ENCODE measurements around the gene LARGE1.

LARGE1 gene

DNA sequence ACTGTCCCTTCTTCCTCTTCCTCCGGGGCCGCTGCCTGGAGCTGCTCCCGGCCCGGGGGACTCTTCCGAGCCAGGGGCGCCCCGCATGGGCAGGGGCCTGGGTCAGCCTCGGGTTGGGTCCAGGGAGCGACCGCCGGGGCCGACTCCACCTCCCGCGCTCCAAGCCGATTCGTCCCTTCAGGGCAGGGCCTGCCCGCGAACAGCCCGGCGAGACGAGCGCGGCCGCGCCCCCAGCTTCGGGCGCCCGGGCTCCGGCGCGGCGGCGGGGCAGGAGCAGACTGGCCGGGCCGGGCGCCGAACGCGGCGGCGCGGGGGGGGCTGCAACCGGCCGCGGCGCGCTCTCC lies at the start of gene LARGE1:
LARGE1 (minus strand) TSS at position 280 of the 344 bp plus-strand sequence.
- DNase-seq (ENCODE audit: low read depth in 4 of 4, low spot score in 1 of 4), result no peak

DNA sequence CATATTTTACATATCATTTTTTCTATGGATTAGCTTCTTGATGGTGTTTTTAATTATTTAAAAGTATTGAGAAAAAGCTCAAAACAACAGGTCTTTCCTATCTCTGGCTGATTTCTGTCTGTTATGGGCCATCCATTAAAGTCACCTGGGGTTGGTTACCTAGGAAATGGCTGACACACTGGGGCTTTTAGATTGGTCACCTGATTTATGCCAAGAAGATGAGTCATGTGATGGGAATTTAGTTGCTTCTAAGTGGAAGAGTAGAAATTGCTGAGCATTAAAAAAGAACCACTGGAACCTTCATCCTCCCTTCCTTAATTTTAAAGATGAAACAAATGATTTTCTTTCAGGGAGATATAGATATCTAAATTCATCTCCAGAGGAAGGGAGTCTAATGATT lies 48.8 kb upstream of the LARGE1 start:
- no peak for DNase-seq (ENCODE audit: low read depth in 4 of 4, low spot score in 1 of 4)

- DNase-seq (ENCODE audit: low read depth in 4 of 4, low spot score in 1 of 4), result no peak
Measured at GRCh38 chr22:33964121-33964520, 43.8 kb upstream of the LARGE1 start.

DNA sequence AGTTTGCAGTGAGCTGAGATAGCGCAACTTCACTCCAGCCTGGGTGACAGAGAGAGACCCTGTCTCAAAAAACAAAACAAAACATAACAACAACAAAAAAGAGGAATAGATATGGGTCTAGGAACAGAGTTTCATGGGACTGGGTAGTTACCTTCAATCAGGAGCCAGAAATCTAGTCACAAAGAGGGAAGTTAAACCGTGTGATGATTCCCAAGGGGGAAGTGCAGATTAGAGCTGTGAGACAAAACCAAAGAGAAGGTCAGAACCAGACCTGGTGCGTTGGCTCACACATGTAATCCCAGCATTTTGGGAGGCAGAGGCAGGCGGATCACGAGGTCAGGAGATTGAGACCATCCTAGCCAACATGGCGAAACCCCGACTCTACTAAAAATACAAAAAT lies 42.1 kb upstream of the LARGE1 start:
- DNase-seq (ENCODE audit: low read depth in 4 of 4, low spot score in 1 of 4), result no peak

DNA sequence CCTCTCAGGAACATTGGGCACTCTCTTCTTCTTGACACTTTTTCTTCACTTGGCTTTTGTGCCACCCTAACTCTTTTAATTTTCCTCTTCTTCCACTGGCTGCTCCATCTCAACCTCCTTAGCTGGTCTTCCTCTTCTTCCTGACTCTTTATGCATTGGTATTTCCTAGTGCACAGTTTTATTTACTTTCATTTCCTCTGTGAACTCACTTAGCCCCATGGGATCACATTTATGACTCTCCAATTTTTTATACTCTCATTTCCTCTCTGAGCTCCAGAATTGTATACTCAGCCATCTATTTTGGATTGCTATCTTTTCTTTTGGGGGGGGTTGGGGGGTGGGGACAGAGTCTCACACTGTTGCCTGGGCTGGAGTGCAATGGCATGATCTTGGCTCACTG lies 38.5 kb upstream of the LARGE1 start:
- DNase-seq (ENCODE audit: low read depth in 4 of 4, low spot score in 1 of 4), result no peak

GRCh38 chr22:33957086-33957485 lies 36.8 kb upstream of the LARGE1 start:
- no peak for DNase-seq (ENCODE audit: low read depth in 4 of 4, low spot score in 1 of 4)

GRCh38 chr22:33952776-33953175 lies 32.5 kb upstream of the LARGE1 start:
- no peak for DNase-seq (ENCODE audit: low read depth in 4 of 4, low spot score in 1 of 4)

- DNase-seq (ENCODE audit: low read depth in 4 of 4, low spot score in 1 of 4), result no peak
Measured at GRCh38 chr22:33940741-33941140, 20.5 kb upstream of the LARGE1 start.

DNA sequence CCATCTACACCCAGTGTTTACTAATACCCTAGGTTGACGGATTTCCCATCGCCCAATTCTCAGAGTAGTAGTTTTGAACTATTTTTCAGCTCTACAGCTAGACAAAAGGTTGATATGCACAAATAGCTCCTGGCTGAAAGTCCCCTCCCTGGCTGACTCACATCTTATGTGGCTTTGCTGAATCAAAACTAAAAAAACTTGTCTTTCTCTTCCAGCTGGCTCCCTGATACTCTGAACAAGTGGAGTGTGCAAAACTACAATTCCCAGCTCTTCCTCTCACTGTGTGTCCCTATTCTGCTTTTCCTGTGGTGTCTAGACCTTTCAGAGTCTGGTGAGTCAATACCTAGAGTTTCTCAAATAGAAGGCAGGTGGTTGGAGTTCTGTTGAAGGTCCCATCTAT lies 12.7 kb upstream of the LARGE1 start:
- DNase-seq (ENCODE audit: low read depth in 4 of 4, low spot score in 1 of 4), result no peak

- no peak for DNase-seq (ENCODE audit: low read depth in 4 of 4, low spot score in 1 of 4)
Measured at GRCh38 chr22:33931406-33931805, 11.1 kb upstream of the LARGE1 start.

DNA sequence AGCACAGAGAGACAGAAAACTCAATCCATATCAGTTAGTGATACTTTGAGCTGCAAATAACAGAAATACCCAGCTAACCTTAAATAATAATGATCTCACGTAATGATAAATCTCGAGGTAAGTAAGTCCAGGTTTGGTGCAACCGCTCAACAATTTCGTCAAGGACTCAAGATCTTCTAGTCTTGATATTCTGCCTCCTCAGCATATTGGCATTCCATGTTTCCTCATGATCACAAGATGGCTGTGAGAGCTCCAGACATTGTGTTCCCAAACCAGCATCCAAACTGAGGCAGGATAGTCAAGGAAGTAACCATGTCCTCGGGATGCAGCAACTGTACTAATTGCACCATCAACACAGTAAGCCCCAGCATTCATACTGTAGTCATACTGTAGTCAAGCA lies 7.5 kb upstream of the LARGE1 start:
- DNase-seq (ENCODE audit: low read depth in 4 of 4, low spot score in 1 of 4), result no peak

DNA sequence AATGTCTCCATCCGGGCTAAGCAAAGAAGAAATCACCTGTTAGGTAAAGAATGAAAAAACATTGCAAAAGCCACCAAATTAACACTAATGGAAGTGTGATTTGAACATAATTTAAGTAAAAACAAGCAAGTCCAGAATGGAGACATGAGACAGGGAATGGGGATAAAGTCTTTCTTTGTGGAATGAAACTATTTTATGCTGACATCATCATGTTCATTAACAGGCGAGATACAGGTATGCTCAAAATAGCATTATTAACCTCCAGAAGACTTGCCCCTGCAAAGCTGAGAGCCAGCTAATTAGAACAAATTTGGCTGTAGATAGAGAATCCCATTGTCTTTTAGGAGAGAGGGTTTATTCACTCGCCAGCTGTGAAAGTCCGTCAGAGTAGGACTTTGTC lies 4.9 kb upstream of the LARGE1 start:
- no peak for DNase-seq (ENCODE audit: low read depth in 4 of 4, low spot score in 1 of 4)

GRCh38 chr22:33923660-33924246 lies 3.5 kb upstream of the LARGE1 start:
- no peak for DNase-seq (ENCODE audit: low read depth in 4 of 4, low spot score in 1 of 4)

GRCh38 chr22:33923033-33923432 lies 2.8 kb upstream of the LARGE1 start:
- DNase-seq (ENCODE audit: low read depth in 4 of 4, low spot score in 1 of 4), result no peak

GRCh38 chr22:33922349-33922681 lies 2.0 kb upstream of the LARGE1 start:
- no peak for DNase-seq (ENCODE audit: low read depth in 4 of 4, low spot score in 1 of 4)

DNA sequence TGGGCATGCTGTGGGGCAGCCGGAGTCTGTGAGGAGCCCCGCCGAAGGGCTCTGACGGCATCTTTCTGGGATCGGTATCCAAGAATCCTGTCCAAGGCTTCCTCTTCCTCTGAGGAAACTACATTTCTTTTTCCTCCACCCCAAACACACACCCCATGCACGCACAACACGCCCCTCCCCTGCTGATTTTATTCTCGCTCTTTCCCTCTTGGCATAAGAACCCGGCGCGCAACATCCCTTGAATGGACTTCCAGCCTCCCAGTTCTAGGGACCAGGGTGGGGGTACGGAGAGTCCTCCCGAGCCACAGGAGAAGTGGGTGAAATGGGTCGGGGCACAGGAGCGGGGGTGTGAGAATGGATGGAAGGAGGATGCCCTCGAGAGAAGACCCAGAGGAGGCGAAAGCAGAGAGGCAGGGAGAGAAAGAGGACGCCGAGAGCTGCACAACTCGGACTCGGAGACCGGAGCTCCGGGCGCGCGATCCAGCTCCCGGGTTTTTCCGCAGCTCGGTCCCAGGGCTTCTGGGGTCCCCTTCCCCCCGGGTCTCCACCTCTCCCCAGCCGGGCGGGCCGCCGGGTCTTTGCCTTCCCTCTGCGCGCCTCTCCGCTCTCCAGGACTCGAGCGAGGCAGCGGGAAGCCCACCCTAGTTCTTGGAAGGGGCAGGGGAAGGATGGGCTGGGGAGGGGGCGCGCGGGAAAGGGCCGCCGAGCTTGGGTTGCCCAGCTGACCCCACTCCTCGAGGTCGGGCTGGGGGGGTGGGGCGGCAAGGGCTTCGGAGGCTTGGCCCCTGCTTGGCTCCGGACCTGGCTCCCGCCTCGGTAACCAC lies 1.5 kb upstream of the LARGE1 start:
- no peak for DNase-seq (ENCODE audit: low read depth in 4 of 4, low spot score in 1 of 4)

GRCh38 chr22:33920927-33921524 lies 750 bp upstream of the LARGE1 start:
- peak; percentile 65 to 92 (median 80) for DNase-seq (ENCODE audit: low read depth in 4 of 4, low spot score in 1 of 4)

GRCh38 chr22:33919391-33920196 lies 682 bp downstream of the LARGE1 start:
- no peak for DNase-seq (ENCODE audit: low read depth in 4 of 4, low spot score in 1 of 4)

DNA sequence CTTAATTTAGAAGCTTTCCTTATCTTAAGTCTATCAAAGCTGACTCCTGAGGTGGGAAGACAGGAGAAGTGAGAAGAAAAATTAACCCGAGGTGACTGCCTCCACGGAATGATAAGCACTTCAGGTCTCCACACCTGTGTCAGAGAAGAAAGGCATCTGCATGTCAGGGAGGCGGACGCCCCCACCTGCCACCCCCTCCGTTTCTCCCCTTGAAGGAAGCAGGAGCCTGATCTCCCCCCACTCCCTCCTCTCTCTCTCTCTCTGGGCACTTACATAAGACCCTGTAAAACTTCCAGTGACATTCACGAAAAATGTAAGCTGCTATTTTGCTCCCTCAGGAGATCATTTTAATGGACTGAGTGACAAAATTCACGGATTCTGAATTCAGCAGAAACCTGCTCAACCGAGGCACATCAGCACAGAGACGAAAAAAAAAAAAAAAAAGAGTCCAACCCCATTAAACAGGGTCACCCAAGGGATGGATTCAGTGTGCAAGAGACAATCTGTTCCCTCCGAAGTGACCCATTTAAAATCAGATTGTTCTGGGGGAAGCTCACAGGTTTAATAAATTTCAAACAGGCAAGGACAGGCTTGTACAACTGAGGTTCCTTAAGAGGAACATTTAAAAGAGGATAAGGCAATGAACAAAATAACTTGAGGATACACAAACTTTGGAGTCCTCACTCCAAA lies 1.5 kb downstream of the LARGE1 start:
- DNase-seq (ENCODE audit: low read depth in 4 of 4, low spot score in 1 of 4), result no peak

- no peak for DNase-seq (ENCODE audit: low read depth in 4 of 4, low spot score in 1 of 4)
Measured at GRCh38 chr22:33917744-33918406, 2.4 kb downstream of the LARGE1 start.

DNA sequence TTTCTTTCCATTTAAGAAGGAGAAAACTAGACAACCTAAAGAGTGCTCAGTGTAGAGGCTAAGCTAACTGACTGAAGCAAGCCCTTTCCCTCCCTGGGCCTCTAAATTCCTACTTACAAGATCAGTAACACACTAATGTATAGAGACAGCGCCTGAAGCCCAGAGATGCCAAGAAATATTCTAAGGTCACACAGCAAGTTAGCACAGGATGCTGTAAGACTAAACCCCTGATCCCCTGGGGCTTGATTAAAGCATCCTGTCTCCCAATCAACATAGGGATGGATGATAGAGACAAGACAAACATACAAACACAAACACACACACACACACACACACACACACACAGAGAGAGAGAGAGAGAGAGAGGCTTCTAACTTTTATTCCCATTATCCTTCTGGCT lies 5.6 kb downstream of the LARGE1 start:
- DNase-seq (ENCODE audit: low read depth in 4 of 4, low spot score in 1 of 4), result no peak

All from stimulated activated CD4-positive, alpha-beta T cell treated with anti-CD3 and anti-CD28 coated beads, Interleukin-1b, Interleukin-23, amount 100 ng/mL, for 24 hours (primary cell).